Naive thymus-derived CD4-positive, alpha-beta T cell (primary cell): ENCODE data around the gene ITPR2. TPM values are rescaled to one million over a fixed set of nuclear protein-coding genes. Genes with fewer than 3 reads are reported as not detected.
"Not testable (repeated sequence)": the region's sequence is repeated elsewhere in the genome, so short reads cannot be mapped to it uniquely, and the experiment has no call there.

Source experiments
- ATAC-seq: fragments of 150-1000 bp; cut with Tn5 transposase; 2 replicates; pipeline ENCODE4 v1.10.0; 2021; ENCODE audit warnings: mild to moderate bottlenecking, moderate library complexity
- CTCF ChIA-PET: fragments of 350-600 bp; sonication (Branson Sonifier 250); formaldehyde crosslinking; loops from one replicate; lab custom pipeline; 2021; ENCODE audit warnings: antibody characterized with exemption; lab: Charles Lee
- POLR2A ChIA-PET: fragments of 350-600 bp; sonication (Branson Sonifier 250); formaldehyde crosslinking; loops from one replicate; lab custom pipeline; 2021; ENCODE audit warnings: antibody characterized with exemption, inconsistent platforms; lab: Charles Lee
- DNase-seq, 9 donors: peaks; one replicate each; pipeline versions ENCODE4 v3.0.0 to v3.0.0-alpha.2; 2020 to 2022; ENCODE audit warnings: mixed read lengths in 1 of 9
- H3K27ac ChIP-seq: one replicate; pipeline ENCODE4 v1.7.0; 2013; ENCODE audit warnings: mild to moderate bottlenecking, low read depth, low read length, moderate library complexity
- H3K27me3 ChIP-seq, 2 donors: one replicate each; pipeline ENCODE4 v1.7.0; 2013; ENCODE audit warnings: low read length in 2 of 2, mild to moderate bottlenecking in 2 of 2, moderate library complexity in 2 of 2; ENCODE audit not compliant: control insufficient read depth in 2 of 2, insufficient read depth in 2 of 2
- H3K36me3 ChIP-seq, 3 experiments: 1 replicate in 2 of 3; 2 replicates in 1 of 3; pipeline ENCODE4 v1.7.0; 2013; ENCODE audit warnings: low read length in 3 of 3, mild to moderate bottlenecking in 3 of 3, moderate library complexity in 1 of 3; ENCODE audit not compliant: insufficient read depth in 3 of 3, control insufficient read depth in 2 of 3
- H3K4me1 ChIP-seq, 2 donors: one replicate each; pipeline ENCODE4 v1.7.0; 2013; ENCODE audit warnings: low read length in 2 of 2, mild to moderate bottlenecking in 2 of 2, moderate library complexity in 1 of 2; ENCODE audit not compliant: control insufficient read depth in 2 of 2, insufficient read depth in 2 of 2
- H3K4me3 ChIP-seq: 2 replicates; pipeline ENCODE4 v1.7.0; 2013; ENCODE audit warnings: mild to moderate bottlenecking, low read length
- H3K9me3 ChIP-seq, 3 experiments: 1 replicate in 2 of 3; 2 replicates in 1 of 3; pipeline ENCODE4 v1.7.0; 2013; ENCODE audit warnings: low read length in 3 of 3; ENCODE audit not compliant: control insufficient read depth in 2 of 3
- H3K27ac Mint-ChIP-seq, 9 donors: one replicate each; pipeline ENCODE4 v1.8.0; 2020 to 2022; ENCODE audit warnings: mixed read lengths in 9 of 9, mild to moderate bottlenecking in 8 of 9, moderate library complexity in 5 of 9, inconsistent platforms in 2 of 9
- H3K27me3 Mint-ChIP-seq, 5 donors: one replicate each; pipeline ENCODE4 v1.8.0; 2021 to 2022; ENCODE audit warnings: mixed read lengths in 5 of 5, mild to moderate bottlenecking in 1 of 5
- H3K36me3 Mint-ChIP-seq, 5 donors: one replicate each; pipeline ENCODE4 v1.8.0; 2020 to 2022; ENCODE audit warnings: mixed read lengths in 5 of 5, mild to moderate bottlenecking in 3 of 5, inconsistent platforms in 1 of 5
- H3K4me1 Mint-ChIP-seq, 7 donors: one replicate each; pipeline ENCODE4 v1.8.0; 2020 to 2022; ENCODE audit warnings: mixed read lengths in 7 of 7, mild to moderate bottlenecking in 3 of 7, inconsistent platforms in 1 of 7
- H3K4me3 Mint-ChIP-seq, 10 donors: one replicate each; pipeline ENCODE4 v1.8.0; 2020 to 2022; ENCODE audit warnings: mild to moderate bottlenecking in 10 of 10, mixed read lengths in 10 of 10, moderate library complexity in 6 of 10, inconsistent platforms in 2 of 10
- H3K9me3 Mint-ChIP-seq, 11 donors: one replicate each; pipeline ENCODE4 v1.8.0; 2020 to 2022; ENCODE audit warnings: mixed read lengths in 11 of 11, mild to moderate bottlenecking in 4 of 11, inconsistent platforms in 1 of 11, moderate library complexity in 1 of 11
- intact Hi-C, 2 donors: fragments of 100-400 bp; cut with micrococcal nuclease; formaldehyde crosslinking; loops; one replicate each; pipeline ENCODE4 v1.15.1; 2023
- polyA plus RNA-seq, 2 donors: library from polyadenylated mRNA; unstranded; fragments of 300-500 nt; fragmentation: Illumina TruSeq; gene quantifications; one replicate each; pipeline ENCODE4 v1.2.3, GENCODE V29; 2021
- total RNA-seq, 6 experiments: library from RNA in 5 of 6; stranded (reverse) in 5 of 6; gene quantifications; 1 replicate in 5 of 6; 2 replicates in 1 of 6; pipeline ENCODE4 v1.2.3 and lab custom pipeline; 2021 to 2026

ITPR2 gene
- total and polyA plus RNA-seq, 7 experiments from 2014 or later: 11.3 to 71.5 (median 51.4) TPM

- H3K27ac ChIP-seq, H3K27me3 ChIP-seq, CTCF ChIA-PET, ATAC-seq, H3K4me3 Mint-ChIP-seq, H3K9me3 Mint-ChIP-seq, H3K27me3 Mint-ChIP-seq, H3K4me1 ChIP-seq, H3K4me3 ChIP-seq, DNase-seq, POLR2A ChIA-PET, H3K9me3 ChIP-seq, intact Hi-C loops, H3K36me3 ChIP-seq: not testable (repeated sequence)
- H3K36me3 Mint-ChIP-seq: peaks cover 0 to 19% (median 11%) of the 10 kb centered on the region in 5 donors
- peak overlapping the region in 1 of 9 donors; percentile 70 for H3K27ac Mint-ChIP-seq
- H3K4me1 Mint-ChIP-seq: peaks cover 25 to 79% (median 64%) of the 10 kb centered on the region in 7 donors
These were observed 103.8 kb downstream of the ITPR2 start for GRCh38 chr12:26729137-26729671.

GRCh38 chr12:26728205-26729050 lies 104.6 kb downstream of the ITPR2 start:
- Mint-ChIP-seq H3K36me3 (peaks cover 0 to 23% (median 11%) of the 10 kb centered on the region in 5 donors), H3K27me3 (no peaks in the 10 kb centered on the region), H3K9me3 (no peaks in the 10 kb centered on the region), H3K4me1 (peaks cover 22 to 73% (median 56%) of the 10 kb centered on the region in 7 donors), H3K4me3 (no peak overlapping the region), H3K27ac (no peak overlapping the region)
- Histone ChIP-seq H3K27ac (no peak overlapping the region), H3K4me1 (peaks cover 5 to 6% of the 10 kb centered on the region in 2 donors), H3K9me3 (no peaks in the 10 kb centered on the region), H3K27me3 (no peaks in the 10 kb centered on the region), H3K36me3 (no peaks in the 10 kb centered on the region), H3K4me3 (no peak overlapping the region)
- CTCF ChIA-PET: no interaction called here
- no peak for DNase-seq
- intact Hi-C loops: no loop called here
- POLR2A ChIA-PET: no interaction called here
- ATAC-seq: no peak

- Histone ChIP-seq H3K27me3 (no peaks in the 10 kb centered on the region), H3K9me3 (no peaks in the 10 kb centered on the region), H3K4me3 (no peak overlapping the region), H3K4me1 (peaks cover 5 to 6% of the 10 kb centered on the region in 2 donors), H3K27ac (no peak overlapping the region), H3K36me3 (no peaks in the 10 kb centered on the region)
- Mint-ChIP-seq H3K27me3 (no peaks in the 10 kb centered on the region), H3K4me1 (peaks cover 18 to 65% (median 50%) of the 10 kb centered on the region in 7 donors), H3K36me3 (peaks cover 0 to 27% (median 11%) of the 10 kb centered on the region in 5 donors), H3K27ac (no peak overlapping the region), H3K9me3 (no peaks in the 10 kb centered on the region), H3K4me3 (no peak overlapping the region)
- POLR2A ChIA-PET: no interaction called here
- intact Hi-C loops: no loop called here
- CTCF ChIA-PET: no interaction called here
- ATAC-seq (no peak), DNase-seq (no peak)
These were observed 105.4 kb downstream of the ITPR2 start for GRCh38 chr12:26727482-26728204.

GRCh38 chr12:26726956-26727355 lies 106.0 kb downstream of the ITPR2 start:
- CTCF ChIA-PET: no interaction called here
- Mint-ChIP-seq H3K9me3 (no peaks in the 10 kb centered on the region), H3K4me3 (no peak overlapping the region), H3K36me3 (peaks cover 0 to 34% (median 11%) of the 10 kb centered on the region in 5 donors), H3K27ac (no peak overlapping the region), H3K27me3 (no peaks in the 10 kb centered on the region), H3K4me1 (peaks cover 15 to 58% (median 44%) of the 10 kb centered on the region in 7 donors)
- ATAC-seq (no peak), DNase-seq (no peak)
- intact Hi-C loops: no loop called here
- Histone ChIP-seq H3K36me3 (no peaks in the 10 kb centered on the region), H3K27ac (no peak overlapping the region), H3K27me3 (no peaks in the 10 kb centered on the region), H3K4me1 (peaks cover 0 to 5% of the 10 kb centered on the region in 2 donors), H3K9me3 (no peaks in the 10 kb centered on the region), H3K4me3 (no peak overlapping the region)
- POLR2A ChIA-PET: no interaction called here

GRCh38 chr12:26725276-26725916 lies 107.6 kb downstream of the ITPR2 start:
- Histone ChIP-seq H3K27me3 (no peaks in the 10 kb centered on the region), H3K27ac (no peak overlapping the region), H3K36me3 (no peaks in the 10 kb centered on the region), H3K9me3 (no peaks in the 10 kb centered on the region), H3K4me1 (peaks cover 0 to 5% of the 10 kb centered on the region in 2 donors), H3K4me3 (no peak overlapping the region)
- H3K27me3 Mint-ChIP-seq: no peaks in the 10 kb centered on the region
- ATAC-seq: no peak
- peak overlapping the region in 2 of 9 donors; percentile 7 to 51 for H3K27ac Mint-ChIP-seq
- peaks cover 9 to 46% (median 35%) of the 10 kb centered on the region in 7 donors for H3K4me1 Mint-ChIP-seq
- ChIA-PET CTCF (no interaction called here), POLR2A (no interaction called here)
- intact Hi-C loops: no loop called here
- peaks cover 0 to 36% (median 10%) of the 10 kb centered on the region in 5 donors for H3K36me3 Mint-ChIP-seq
- DNase-seq: no peak
- H3K4me3 Mint-ChIP-seq: no peak overlapping the region
- no peaks in the 10 kb centered on the region for H3K9me3 Mint-ChIP-seq

GRCh38 chr12:26724309-26724702 lies 108.7 kb downstream of the ITPR2 start:
- DNase-seq: no peak
- Histone ChIP-seq H3K27ac (no peak overlapping the region), H3K36me3 (no peaks in the 10 kb centered on the region), H3K9me3 (no peaks in the 10 kb centered on the region), H3K4me1 (peaks cover 0 to 5% of the 10 kb centered on the region in 2 donors), H3K4me3 (no peak overlapping the region), H3K27me3 (no peaks in the 10 kb centered on the region)
- H3K27me3 Mint-ChIP-seq: no peaks in the 10 kb centered on the region
- H3K9me3 Mint-ChIP-seq: no peaks in the 10 kb centered on the region
- peaks cover 0 to 31% (median 6%) of the 10 kb centered on the region in 5 donors for H3K36me3 Mint-ChIP-seq
- ATAC-seq: no peak
- H3K27ac Mint-ChIP-seq: no peak overlapping the region
- intact Hi-C loops: no loop called here
- CTCF ChIA-PET: no interaction called here
- H3K4me3 Mint-ChIP-seq: no peak overlapping the region
- H3K4me1 Mint-ChIP-seq: peaks cover 9 to 35% (median 27%) of the 10 kb centered on the region in 7 donors
- POLR2A ChIA-PET: no interaction called here
